ENCODE measurements around the gene SCRN2.
A peak's percentile ranks its signal among the peaks of the same experiment; 100 is the strongest.

The SCRN2 gene

GRCh38 chr17:47872651-47873161 lies 31.6 kb upstream of the SCRN2 start:
- H3K4me3 ChIP-seq (ENCODE audit: low read depth, low read length): no peak overlapping the region
- DNase-seq (ENCODE audit: low read depth): no peak

GRCh38 chr17:47872019-47872650 lies 31.1 kb upstream of the SCRN2 start:
- H3K4me3 ChIP-seq (ENCODE audit: low read depth, low read length): no peak overlapping the region
- no peak for DNase-seq (ENCODE audit: low read depth)

- no peak for DNase-seq (ENCODE audit: low read depth)
- no peak overlapping the region for H3K4me3 ChIP-seq (ENCODE audit: low read depth, low read length)
Measured at GRCh38 chr17:47871048-47871447, 30.0 kb upstream of the SCRN2 start.

GRCh38 chr17:47870056-47870455 lies 29.0 kb upstream of the SCRN2 start:
- no peak overlapping the region for H3K4me3 ChIP-seq (ENCODE audit: low read depth, low read length)
- no peak for DNase-seq (ENCODE audit: low read depth)

- H3K4me3 ChIP-seq (ENCODE audit: low read depth, low read length): no peak overlapping the region
- DNase-seq (ENCODE audit: low read depth): no peak
Measured at GRCh38 chr17:47869114-47869513, 28.0 kb upstream of the SCRN2 start.

GRCh38 chr17:47867813-47868533 lies 26.9 kb upstream of the SCRN2 start:
- DNase-seq (ENCODE audit: low read depth): no peak
- H3K4me3 ChIP-seq (ENCODE audit: low read depth, low read length): no peak overlapping the region

GRCh38 chr17:47866941-47867340 lies 25.9 kb upstream of the SCRN2 start:
- H3K4me3 ChIP-seq (ENCODE audit: low read depth, low read length): no peak overlapping the region
- DNase-seq (ENCODE audit: low read depth): no peak

- DNase-seq (ENCODE audit: low read depth): no peak
- H3K4me3 ChIP-seq (ENCODE audit: low read depth, low read length): no peak overlapping the region
Measured at GRCh38 chr17:47864791-47865216, 23.7 kb upstream of the SCRN2 start.

GRCh38 chr17:47862621-47863440 lies 21.8 kb upstream of the SCRN2 start:
- no peak for DNase-seq (ENCODE audit: low read depth)
- no peak overlapping the region for H3K4me3 ChIP-seq (ENCODE audit: low read depth, low read length)

GRCh38 chr17:47860386-47860785 lies 19.3 kb upstream of the SCRN2 start:
- no peak for DNase-seq (ENCODE audit: low read depth)

GRCh38 chr17:47857551-47858455 lies 16.7 kb upstream of the SCRN2 start:
- DNase-seq (ENCODE audit: low read depth): no peak
- no peak overlapping the region for H3K4me3 ChIP-seq (ENCODE audit: low read depth, low read length)

More at GRCh38 chr17:47860386-47860785, 19.3 kb upstream of the SCRN2 start:
- H3K4me3 ChIP-seq (ENCODE audit: low read depth, low read length): no peak overlapping the region

GRCh38 chr17:47856830-47857229 lies 15.8 kb upstream of the SCRN2 start:
- DNase-seq (ENCODE audit: low read depth): no peak
- H3K4me3 ChIP-seq (ENCODE audit: low read depth, low read length): no peak overlapping the region

- no peak overlapping the region for H3K4me3 ChIP-seq (ENCODE audit: low read depth, low read length)
- no peak for DNase-seq (ENCODE audit: low read depth)
Measured at GRCh38 chr17:47855737-47856136, 14.7 kb upstream of the SCRN2 start.

- DNase-seq (ENCODE audit: low read depth): no peak
- no peak overlapping the region for H3K4me3 ChIP-seq (ENCODE audit: low read depth, low read length)
Measured at GRCh38 chr17:47853616-47854015, 12.5 kb upstream of the SCRN2 start.

- no peak overlapping the region for H3K4me3 ChIP-seq (ENCODE audit: low read depth, low read length)
- DNase-seq (ENCODE audit: low read depth): no peak
Measured at GRCh38 chr17:47852113-47852949, 11.3 kb upstream of the SCRN2 start.

GRCh38 chr17:47851764-47852112 lies 10.7 kb upstream of the SCRN2 start:
- no peak overlapping the region for H3K4me3 ChIP-seq (ENCODE audit: low read depth, low read length)
- no peak for DNase-seq (ENCODE audit: low read depth)

- peak within 1 kb of the TSS; percentile 38 for H3K4me3 ChIP-seq (ENCODE audit: low read depth, low read length)
- DNase-seq (ENCODE audit: low read depth): no peak
Measured at GRCh38 chr17:47850692-47851573, 9.9 kb upstream of the SCRN2 start, which contains the start of gene SP6. SP6 (minus strand) TSS chr17:47851163; CDS start chr17:47848429, 2,734 bp downstream.

- peak overlapping the region; percentile 38 for H3K4me3 ChIP-seq (ENCODE audit: low read depth, low read length)
- no peak for DNase-seq (ENCODE audit: low read depth)
Measured at GRCh38 chr17:47850373-47850691, 9.3 kb upstream of the SCRN2 start.
